Chondrocyte (in vitro differentiated cells): ENCODE results near the gene MTA2. TPM values are rescaled to one million over a fixed set of nuclear protein-coding genes. Genes with fewer than 3 reads are reported as not detected.
"Not testable (repeated sequence)": the region's sequence is repeated elsewhere in the genome, so short reads cannot be mapped to it uniquely, and the experiment has no call there.

Source experiments
- DNase-seq: peaks from one replicate; pipeline ENCODE4 v3.0.0; 2021; ENCODE audit warnings: mixed read lengths, low spot score
- H3K27ac Mint-ChIP-seq: one replicate; pipeline ENCODE4 v1.8.0; 2021; ENCODE audit warnings: mild to moderate bottlenecking, moderate library complexity, mixed read lengths; ENCODE audit not compliant: unreplicated experiment
- H3K27me3 Mint-ChIP-seq: 2 replicates; pipeline ENCODE4 v1.8.0; 2021; ENCODE audit warnings: low read depth, mixed read lengths
- H3K36me3 Mint-ChIP-seq: 2 replicates; pipeline ENCODE4 v1.8.0; 2021; ENCODE audit warnings: low read depth, mixed read lengths
- H3K4me1 Mint-ChIP-seq: 2 replicates; pipeline ENCODE4 v1.8.0; 2021; ENCODE audit warnings: low read depth, mild to moderate bottlenecking, mixed read lengths
- H3K4me3 Mint-ChIP-seq: one replicate; pipeline ENCODE4 v1.8.0; 2021; ENCODE audit warnings: mild to moderate bottlenecking, moderate library complexity, mixed read lengths; ENCODE audit not compliant: unreplicated experiment
- H3K9me3 Mint-ChIP-seq: 2 replicates; pipeline ENCODE4 v1.8.0; 2021; ENCODE audit warnings: low read depth, mixed read lengths
- CTCF ChIP-seq: fragments of 200-600 bp; sonication (generic); IDR thresholded peaks from 2 replicates; pipeline ENCODE4 v1.5.0; 2021; ENCODE audit warnings: antibody characterized with exemption, mild to moderate bottlenecking, moderate library complexity
- total RNA-seq: library from RNA; stranded (reverse); gene quantifications from 3 replicates; pipeline ENCODE4 v1.2.1, GENCODE V29; 2021

The MTA2 gene
- total RNA-seq, 1 donor from 2014 or later: 81.7 TPM

- H3K4me1 Mint-ChIP-seq: no peaks in the 10 kb centered on the region
- TF ChIP-seq CTCF: no peak
- no peak for DNase-seq
- peaks cover 49% of the 10 kb centered on the region for H3K36me3 Mint-ChIP-seq
- peak overlapping the region; percentile 47 for H3K27ac Mint-ChIP-seq
- no peaks in the 10 kb centered on the region for H3K9me3 Mint-ChIP-seq
- H3K27me3 Mint-ChIP-seq: no peaks in the 10 kb centered on the region
- H3K4me3 Mint-ChIP-seq: no peak overlapping the region
These were observed 30.8 kb upstream of the MTA2 start for GRCh38 chr11:62632492-62632891.

- Mint-ChIP-seq H3K36me3 (peaks cover 50% of the 10 kb centered on the region), H3K9me3 (no peaks in the 10 kb centered on the region), H3K27me3 (no peaks in the 10 kb centered on the region), H3K4me3 (no peak overlapping the region), H3K4me1 (no peaks in the 10 kb centered on the region), H3K27ac (no peak overlapping the region)
- no peak for DNase-seq
- TF ChIP-seq CTCF: peak; percentile 27
These were observed 26.0 kb upstream of the MTA2 start for GRCh38 chr11:62627713-62628112.

- Mint-ChIP-seq H3K27ac (peak overlapping the region; percentile 96), H3K4me3 (peak overlapping the region; percentile 89), H3K27me3 (no peaks in the 10 kb centered on the region), H3K9me3 (no peaks in the 10 kb centered on the region), H3K36me3 (peaks cover 23% of the 10 kb centered on the region), H3K4me1 (peaks cover 20% of the 10 kb centered on the region)
- TF ChIP-seq CTCF: no peak
- no peak for DNase-seq
These were observed 20.9 kb upstream of the MTA2 start for GRCh38 chr11:62622476-62623089.

GRCh38 chr11:62621567-62622470, 20.2 kb upstream of the MTA2 start, which contains the start of gene B3GAT3:
Gene B3GAT3 (minus strand): TSS chr11:62621986. CDS start chr11:62621947, 39 bp downstream.
- Mint-ChIP-seq H3K36me3 (peaks cover 20% of the 10 kb centered on the region), H3K27ac (peak within 1 kb of the TSS; percentile 96), H3K27me3 (no peaks in the 10 kb centered on the region), H3K9me3 (no peaks in the 10 kb centered on the region), H3K4me3 (peak within 1 kb of the TSS; percentile 89), H3K4me1 (peaks cover 20% of the 10 kb centered on the region)
- peak; percentile 99 for DNase-seq
- peak; percentile 30 for TF ChIP-seq CTCF

- TF ChIP-seq CTCF: no peak
- Mint-ChIP-seq H3K4me1 (peaks cover 20% of the 10 kb centered on the region), H3K36me3 (peaks cover 16% of the 10 kb centered on the region), H3K27me3 (no peaks in the 10 kb centered on the region), H3K4me3 (peak overlapping the region; percentile 89), H3K9me3 (no peaks in the 10 kb centered on the region), H3K27ac (peak overlapping the region; percentile 91)
- DNase-seq: no peak
These were observed 19.4 kb upstream of the MTA2 start for GRCh38 chr11:62621027-62621566.

- DNase-seq, H3K4me3 Mint-ChIP-seq, H3K36me3 Mint-ChIP-seq, H3K9me3 Mint-ChIP-seq, H3K27me3 Mint-ChIP-seq, H3K27ac Mint-ChIP-seq: not testable (repeated sequence)
- peaks cover 16% of the 10 kb centered on the region for H3K4me1 Mint-ChIP-seq
These were observed 15.3 kb upstream of the MTA2 start for GRCh38 chr11:62616957-62617356.
